NCI-H146 (cell line): ENCODE data around the gene ING5.

Experiments
- DNase-seq: peaks from one replicate; lab custom pipeline; 2025; lab: John Stamatoyannopoulos, UW

Gene ING5

GRCh38 chr2:241776336-241777169 lies 74.7 kb downstream of the ING5 start, which contains the start of gene GAL3ST2:
Gene GAL3ST2, plus strand, starts transcription at chr2:241776822. Its CDS starts 134 bp downstream, at chr2:241776956.
- DNase-seq = no peak

GRCh38 chr2:241777170-241777685 lies 75.4 kb downstream of the ING5 start:
- no peak for DNase-seq

DNA sequence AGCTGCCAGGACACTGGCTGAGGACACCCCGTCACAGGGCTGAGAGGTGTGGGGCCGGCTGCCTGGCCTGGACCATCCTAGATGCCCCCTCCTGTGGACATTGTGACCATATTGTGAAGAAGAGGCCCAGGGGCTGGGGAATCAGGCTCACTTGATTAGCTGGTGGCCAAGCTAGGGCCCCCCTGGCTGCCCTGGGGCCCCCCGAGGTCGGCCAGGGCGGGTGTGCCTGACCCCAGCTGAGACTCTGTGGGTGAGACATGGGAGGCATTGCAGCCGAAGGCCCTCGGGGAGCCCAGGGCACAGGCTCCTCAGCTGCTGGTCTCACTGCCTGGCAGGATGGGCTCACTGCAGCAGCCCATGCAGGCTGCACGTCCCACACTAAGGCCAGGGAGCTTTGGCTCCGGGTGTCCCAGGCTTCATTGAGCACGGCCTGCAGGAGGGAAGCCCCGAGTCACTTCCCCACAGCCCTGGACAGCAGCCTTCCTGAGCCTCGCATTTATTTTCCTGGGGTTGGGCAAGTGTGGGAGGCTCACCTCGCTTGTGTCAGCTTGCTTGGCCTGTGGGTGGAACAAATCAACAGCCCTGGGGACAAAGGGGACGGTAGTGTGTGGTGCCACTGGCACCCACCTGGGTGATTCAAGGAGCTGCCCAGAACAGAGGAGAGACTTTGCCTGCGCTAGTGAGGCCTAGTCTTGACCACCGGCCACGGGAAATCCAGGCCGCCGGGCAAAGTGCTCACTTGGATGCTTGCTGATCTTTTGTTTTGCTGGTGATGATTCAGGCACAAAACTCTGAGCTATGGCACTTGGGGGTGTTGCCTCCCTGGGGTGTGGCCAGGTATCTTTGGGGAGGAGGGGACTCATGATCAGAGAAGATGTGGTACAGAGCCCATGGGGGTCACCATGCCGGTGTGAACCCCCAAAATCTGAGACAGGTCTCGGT lies 76.1 kb downstream of the ING5 start:
- no peak for DNase-seq
